ENCODE results near the gene DAAM1. TPM values are rescaled to one million over a fixed set of nuclear protein-coding genes. Genes with fewer than 3 reads are reported as not detected.

The DAAM1 gene
- total RNA-seq, 1 donor from 2014 or later: 69.9 TPM

DNA sequence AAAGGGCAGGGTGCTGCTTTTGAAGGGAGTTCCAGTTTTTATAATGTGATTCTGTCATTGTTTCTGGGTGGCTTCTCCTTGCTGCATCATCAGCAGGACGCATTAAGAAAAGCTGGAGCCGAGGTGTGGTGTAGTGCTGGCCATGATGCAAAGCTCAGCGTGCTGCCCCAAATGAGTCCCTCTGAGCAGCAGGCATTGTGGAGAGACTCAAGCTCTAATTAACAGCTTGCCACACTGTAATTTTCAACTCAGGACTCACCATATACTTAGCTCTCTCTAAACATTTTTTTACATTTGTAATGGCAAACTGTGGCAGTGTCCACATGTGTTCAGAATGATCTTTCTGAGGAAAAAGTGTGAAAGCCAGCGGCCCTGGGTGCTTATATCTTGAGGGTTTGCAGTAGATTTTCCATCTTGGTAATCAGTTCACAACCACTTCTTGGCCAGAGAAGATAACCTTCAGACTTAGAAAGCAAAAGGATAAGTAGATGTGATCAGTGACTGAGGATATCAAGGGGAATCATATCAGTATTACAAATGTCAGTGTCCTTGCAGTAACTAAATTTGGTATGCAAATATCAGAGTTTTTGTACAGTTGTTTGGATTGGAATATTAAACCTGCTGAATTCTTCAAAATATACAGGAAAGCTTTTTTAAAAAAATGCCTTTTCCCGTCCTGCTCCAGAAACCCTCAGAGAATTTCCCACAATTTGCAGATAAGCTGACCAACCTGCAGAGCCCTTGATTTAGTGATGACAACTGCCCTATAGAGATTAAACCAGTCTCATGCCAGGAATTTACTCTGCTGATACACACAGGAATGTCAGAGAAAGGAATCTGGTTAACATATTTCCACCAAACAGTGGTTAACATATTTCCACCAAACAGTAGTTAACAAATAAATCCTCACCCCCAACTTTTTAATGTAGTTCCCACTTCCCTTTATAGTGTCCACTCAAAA is 63.6 kb downstream of the DAAM1 start:
- Mint-ChIP-seq H3K4me1 (ENCODE audit: low read depth) (peaks cover 21% of the 10 kb centered on the region), H3K27me3 (no peaks in the 10 kb centered on the region), H3K36me3 (ENCODE audit: insufficient read depth) (no peaks in the 10 kb centered on the region), H3K9me3 (ENCODE audit: low read depth) (no peaks in the 10 kb centered on the region), H3K4me3 (ENCODE audit: low read depth) (no peak overlapping the region), H3K27ac (no peak overlapping the region)
- DNase-seq (ENCODE audit: low spot score, unreplicated experiment): no peak
- no peak for TF ChIP-seq CTCF (IDR thresholded peaks at IDR 0.05; ENCODE audit: unreplicated experiment)

DNA sequence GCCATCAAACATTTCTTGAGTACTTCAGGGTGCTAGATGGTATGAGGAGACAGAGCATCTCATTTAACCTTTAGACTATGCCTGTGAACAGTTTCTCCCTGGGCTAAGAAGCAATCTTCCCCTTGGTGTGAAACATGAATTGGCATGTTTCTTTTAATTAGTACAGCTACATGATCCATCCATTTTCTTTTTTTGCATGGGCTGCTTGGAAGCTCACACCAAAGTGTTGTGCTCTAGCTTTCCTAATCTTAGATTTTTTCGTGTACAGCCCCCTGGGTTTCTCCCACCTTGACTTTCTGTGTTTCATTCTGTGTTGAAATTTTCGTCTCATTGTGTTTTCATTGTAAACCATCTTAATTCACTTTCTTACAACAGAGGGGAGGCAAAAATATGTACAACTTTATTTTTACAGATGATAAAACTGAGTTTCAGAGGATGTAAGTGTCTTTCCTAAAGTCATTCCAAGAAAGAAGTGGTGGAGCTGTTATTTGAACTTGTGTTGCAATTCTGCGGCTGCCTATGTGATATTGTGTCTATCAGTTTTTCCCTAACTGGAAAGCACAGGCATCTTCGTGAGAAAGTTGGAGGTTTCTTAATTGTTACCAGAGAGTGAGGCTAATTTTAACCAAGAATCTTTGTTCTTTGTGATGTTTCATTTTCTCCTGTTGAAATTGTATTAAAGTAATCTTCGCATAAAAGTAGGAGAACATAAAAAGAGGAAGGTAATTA is 64.5 kb downstream of the DAAM1 start:
- no peak for TF ChIP-seq CTCF (IDR thresholded peaks at IDR 0.05; ENCODE audit: unreplicated experiment)
- H3K4me3 Mint-ChIP-seq (ENCODE audit: low read depth): no peak overlapping the region
- no peak for DNase-seq (ENCODE audit: low spot score, unreplicated experiment)
- peaks cover 20% of the 10 kb centered on the region for H3K4me1 Mint-ChIP-seq (ENCODE audit: low read depth)
- peaks cover 2% of the 10 kb centered on the region for H3K36me3 Mint-ChIP-seq (ENCODE audit: insufficient read depth)
- H3K27me3 Mint-ChIP-seq: no peaks in the 10 kb centered on the region
- H3K27ac Mint-ChIP-seq: no peak overlapping the region
- H3K9me3 Mint-ChIP-seq (ENCODE audit: low read depth): no peaks in the 10 kb centered on the region

DNA sequence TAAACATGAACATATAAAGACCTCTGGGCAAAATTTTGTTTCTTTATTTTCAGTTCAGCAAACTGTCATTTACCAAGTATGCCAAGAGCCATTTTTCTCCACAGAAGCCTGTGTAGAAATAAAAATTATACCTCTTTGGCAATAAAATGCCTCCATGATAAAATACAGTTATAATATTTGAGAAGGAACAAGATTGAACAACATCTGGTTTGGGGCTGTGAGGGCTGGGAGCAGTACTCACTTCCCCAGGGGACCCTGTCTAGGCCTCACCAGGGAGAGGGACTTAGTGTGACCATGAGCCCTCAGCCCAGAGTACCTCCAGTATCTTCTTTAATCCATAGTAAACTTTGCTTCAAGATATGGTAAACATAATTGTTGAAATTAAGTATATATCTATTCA is 65.1 kb downstream of the DAAM1 start:
- Mint-ChIP-seq H3K27me3 (no peaks in the 10 kb centered on the region), H3K36me3 (ENCODE audit: insufficient read depth) (peaks cover 4% of the 10 kb centered on the region), H3K27ac (no peak overlapping the region), H3K9me3 (ENCODE audit: low read depth) (no peaks in the 10 kb centered on the region), H3K4me1 (ENCODE audit: low read depth) (peaks cover 14% of the 10 kb centered on the region), H3K4me3 (ENCODE audit: low read depth) (no peak overlapping the region)
- no peak for DNase-seq (ENCODE audit: low spot score, unreplicated experiment)
- no peak for TF ChIP-seq CTCF (IDR thresholded peaks at IDR 0.05; ENCODE audit: unreplicated experiment)

DNA sequence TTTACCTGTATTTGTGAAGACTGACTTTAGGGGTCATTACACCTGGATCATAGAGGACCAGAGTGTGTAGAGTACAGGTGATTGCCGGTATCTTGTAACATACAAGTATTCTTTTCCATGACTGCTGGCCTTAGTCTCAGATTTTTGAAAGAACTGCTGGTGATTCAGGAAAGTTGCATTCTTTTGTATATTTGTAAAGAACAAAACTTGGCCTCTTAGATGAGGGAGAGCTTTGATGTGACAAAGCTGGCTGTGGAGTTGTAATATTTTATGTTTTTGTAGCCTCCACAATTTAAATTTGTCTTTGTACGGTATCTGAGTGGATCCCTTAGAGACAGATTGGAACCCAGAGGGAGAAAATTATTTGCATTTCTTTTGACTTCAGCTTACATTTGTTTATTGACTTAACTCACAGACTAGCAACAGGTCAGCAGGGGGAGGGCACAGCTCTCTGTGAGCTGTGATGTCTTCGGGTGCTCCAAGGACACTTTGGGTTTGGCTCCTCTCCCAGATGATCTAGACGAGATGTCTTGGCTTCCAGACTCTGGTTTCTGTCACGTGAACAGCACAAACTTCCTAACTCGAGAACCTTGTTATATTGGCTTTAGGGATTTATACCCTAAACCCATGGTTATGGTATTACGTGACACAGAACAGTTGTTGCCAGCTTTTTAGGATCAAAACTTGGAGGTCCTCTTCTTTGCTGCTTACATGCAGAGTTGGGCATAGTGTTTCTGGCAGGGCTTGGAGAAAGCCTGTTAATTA is 65.9 kb downstream of the DAAM1 start:
- Mint-ChIP-seq H3K4me3 (ENCODE audit: low read depth) (no peak overlapping the region), H3K4me1 (ENCODE audit: low read depth) (peaks cover 11% of the 10 kb centered on the region), H3K27ac (no peak overlapping the region), H3K27me3 (no peaks in the 10 kb centered on the region), H3K36me3 (ENCODE audit: insufficient read depth) (peaks cover 4% of the 10 kb centered on the region), H3K9me3 (ENCODE audit: low read depth) (no peaks in the 10 kb centered on the region)
- no peak for TF ChIP-seq CTCF (IDR thresholded peaks at IDR 0.05; ENCODE audit: unreplicated experiment)
- no peak for DNase-seq (ENCODE audit: low spot score, unreplicated experiment)

Data from progenitor cell of endocrine pancreas (in vitro differentiated cells).